NT2/D1 (cell line): ENCODE results near the gene WAS.

Experiments
- SUZ12 ChIP-seq: IDR thresholded peaks from 2 replicates; pipeline ENCODE4 v1.6.1; 2011; ENCODE audit not compliant: insufficient read length, insufficient read depth; ENCODE audit errors: extremely low read depth
- YY1 ChIP-seq: IDR thresholded peaks from 2 replicates; pipeline ENCODE4 v1.6.1; 2011; ENCODE audit not compliant: insufficient read length, insufficient read depth
- ZNF274 ChIP-seq: IDR thresholded peaks from 2 replicates; pipeline ENCODE4 v1.6.1; 2011; ENCODE audit warnings: mild to moderate bottlenecking, low read depth, low read length

- TF ChIP-seq ZNF274: no peak
- no peak for TF ChIP-seq YY1
- no peak for TF ChIP-seq SUZ12
These were observed 1.8 kb downstream of the WAS start for GRCh38 chrX:48685416-48685815.
